ENCODE data around the gene CPEB1. TPM values are rescaled to one million over a fixed set of nuclear protein-coding genes. Genes with fewer than 3 reads are reported as not detected.

CPEB1 gene
- total and polyA plus RNA-seq, 2 of the 13 experiments (the other 11 are each of a cell fraction or from before 2014, with no cell fraction given), result 0.03 to 0.07 TPM

GRCh38 chr15:82538961-82539690 is 108.0 kb downstream of the CPEB1 start:
- H3K36me3 ChIP-seq (replicated peaks in 1 of 2; ENCODE audit: control insufficient read depth in 1 of 2, insufficient read depth in 2 of 2, low read length in 2 of 2), result peaks cover 14 to 44% of the 10 kb centered on the region in 2 experiments
- POLR2A ChIA-PET, result interaction anchor here (0.9 to 2.6 kb wide), 6 partner anchors 8 to 528 kb away, joined by 3 to 25 read pairs (median 5); partner anchors contain the start of gene BTBD1
- peak overlapping the region; percentile 90 for H3K27ac ChIP-seq (ENCODE audit: extremely low read length, insufficient read depth, low read length)
- no peak overlapping the region for H2AFZ ChIP-seq (ENCODE audit: low read length)
- H3K9ac ChIP-seq (ENCODE audit: insufficient read depth, low read depth, low read length), result peak overlapping the region; percentile 100
- CTCF ChIA-PET (ENCODE audit: low intra/inter-chr PET ratio, low total read pairs), result interaction anchor here (1.2 kb wide), 1 partner anchor 8 kb away, joined by 4 read pairs; no protein-coding TSS in a partner anchor
- peaks cover 26% of the 10 kb centered on the region for H3K79me2 ChIP-seq (ENCODE audit: insufficient read depth, low read length)
- peak overlapping the region; percentile 85 for H3K4me2 ChIP-seq (ENCODE audit: low read depth, low read length)
- peak; percentile 40 for FAIRE-seq
- peak; percentile 29 for DNase-seq (ENCODE audit: low spot score)
- ATAC-seq, result no peak
- H3K4me1 ChIP-seq (ENCODE audit: insufficient read depth, low read length), result peaks cover 41% of the 10 kb centered on the region
- H4K20me1 ChIP-seq (ENCODE audit: insufficient read depth, low read length), result peaks cover 44% of the 10 kb centered on the region
- in situ Hi-C loops (cut with HindIII; ENCODE audit: extremely low pct_ligation_motif_present, low pct_unique_long_range_greater_than_20kb), result no loop called here
- 11% methylated on average over 28 of the region's 28 CpGs for WGBS (ENCODE audit: low lambda C conversion rate)
- BruUV-seq (replicated peaks), result TSS peak; percentile 62
- TF ChIP-seq ZNF737 (CRISPR knock-in tag; IDR thresholded peaks at IDR 0.05; ENCODE audit: borderline replicate concordance) (no peak), ZNF460 (CRISPR knock-in tag; IDR thresholded peaks at IDR 0.05; ENCODE audit: borderline replicate concordance) (peak; percentile 16; the same call in 1 of the 2 replicates), ZFP36L1 (CRISPR knock-in tag; IDR thresholded peaks at IDR 0.05) (peak; percentile 7; the same call in 1 of the 2 replicates), RBFOX2 (IDR thresholded peaks at IDR 0.05; ENCODE audit: low read depth, low read length) (peak; percentile 13; the same call in 1 of the 2 replicates)
- peak overlapping the region; percentile 98 to 100 (median 98) for H3K4me3 ChIP-seq (replicated peaks in 1 of 3; ENCODE audit: insufficient read depth in 1 of 3, low read depth in 2 of 3, low read length in 3 of 3)
- intact Hi-C loops (cut with micrococcal nuclease; ENCODE audit: unreplicated experiment), result no loop called here
- peaks cover 0 to 3% of the 10 kb centered on the region in 2 experiments; a peak in 1 of 5 replicates for H3K27me3 ChIP-seq (ENCODE audit: control insufficient read depth in 1 of 2, insufficient read depth in 2 of 2, low read length in 2 of 2)
- no peaks in the 10 kb centered on the region for H3K9me3 ChIP-seq (ENCODE audit: low read length)

- intact Hi-C loops (cut with micrococcal nuclease; ENCODE audit: unreplicated experiment) (no loop called here), in situ Hi-C loops (cut with HindIII; ENCODE audit: extremely low pct_ligation_motif_present, low pct_unique_long_range_greater_than_20kb) (no loop called here)
- peaks cover 26% of the 10 kb centered on the region for H3K79me2 ChIP-seq (ENCODE audit: insufficient read depth, low read length)
- H3K27ac ChIP-seq (ENCODE audit: extremely low read length, insufficient read depth, low read length), result peak overlapping the region; percentile 90
- H3K27me3 ChIP-seq (ENCODE audit: control insufficient read depth in 1 of 2, insufficient read depth in 2 of 2, low read length in 2 of 2), result peaks cover 0 to 3% of the 10 kb centered on the region in 2 experiments; a peak in 1 of 5 replicates
- no peak overlapping the region for H2AFZ ChIP-seq (ENCODE audit: low read length)
- H3K4me2 ChIP-seq (ENCODE audit: low read depth, low read length), result peak overlapping the region; percentile 85
- WGBS (ENCODE audit: low lambda C conversion rate), result 85% methylated on average over 4 of the region's 4 CpGs
- peak overlapping the region in 1 of 3 experiments; percentile 8; a peak in 1 of 6 replicates for H3K4me3 ChIP-seq (replicated peaks in 1 of 3; ENCODE audit: insufficient read depth in 1 of 3, low read depth in 2 of 3, low read length in 3 of 3)
- H3K4me1 ChIP-seq (ENCODE audit: insufficient read depth, low read length), result peaks cover 41% of the 10 kb centered on the region
- BruUV-seq (replicated peaks), result no TSS peak
- ChIA-PET CTCF (ENCODE audit: low intra/inter-chr PET ratio, low total read pairs) (no interaction called here), POLR2A (no interaction called here)
- no peaks in the 10 kb centered on the region for H3K9me3 ChIP-seq (ENCODE audit: low read length)
- ATAC-seq, result no peak
- 0 out of 2 replicates have a peak overlapping the region, but pooled peaks have one; percentile 36 for H3K9ac ChIP-seq (ENCODE audit: insufficient read depth, low read depth, low read length)
- FAIRE-seq, result peak; percentile 58
- H3K36me3 ChIP-seq (replicated peaks in 1 of 2; ENCODE audit: control insufficient read depth in 1 of 2, insufficient read depth in 2 of 2, low read length in 2 of 2), result peaks cover 18 to 47% of the 10 kb centered on the region in 2 experiments
- peaks cover 44% of the 10 kb centered on the region for H4K20me1 ChIP-seq (ENCODE audit: insufficient read depth, low read length)
- DNase-seq (ENCODE audit: low spot score), result no peak
- TF ChIP-seq ZBTB25 (CRISPR knock-in tag; IDR thresholded peaks at IDR 0.05) (no peak), ZNF691 (CRISPR knock-in tag; IDR thresholded peaks at IDR 0.05; ENCODE audit: borderline replicate concordance, low read depth) (no peak), PCBP1 (IDR thresholded peaks at IDR 0.05; ENCODE audit: borderline replicate concordance, low read depth, low read length) (no peak), ZNF331 (CRISPR knock-in tag; IDR thresholded peaks at IDR 0.05) (no peak), AGO1 (IDR thresholded peaks at IDR 0.05; ENCODE audit: low read depth, low read length, poor library complexity, severe bottlenecking) (no peak), ZEB1 (IDR thresholded peaks at IDR 0.05; ENCODE audit: insufficient replicate concordance, low read depth) (no peak), HNF4G (IDR thresholded peaks at IDR 0.05; ENCODE audit: borderline replicate concordance, low read depth, low read length) (no peak), HNF4G (CRISPR knock-in tag; IDR thresholded peaks at IDR 0.05; ENCODE audit: borderline replicate concordance, low read depth) (no peak), GATAD2A (CRISPR knock-in tag; IDR thresholded peaks at IDR 0.05) (no peak)
These were observed 109.7 kb downstream of the CPEB1 start for GRCh38 chr15:82537351-82537908.

All from HepG2 (cell line).